ENCODE data around the gene OSBP. TPM values are rescaled to one million over a fixed set of nuclear protein-coding genes. Genes with fewer than 3 reads are reported as not detected.
A peak's percentile ranks its signal among the peaks of the same experiment; 100 is the strongest.
"Not testable (repeated sequence)": the region's sequence is repeated elsewhere in the genome, so short reads cannot be mapped to it uniquely, and the experiment has no call there.

The OSBP gene
- total and polyA plus RNA-seq, 4 donors = 15.0 to 42.4 (median 29.9) TPM

DNA sequence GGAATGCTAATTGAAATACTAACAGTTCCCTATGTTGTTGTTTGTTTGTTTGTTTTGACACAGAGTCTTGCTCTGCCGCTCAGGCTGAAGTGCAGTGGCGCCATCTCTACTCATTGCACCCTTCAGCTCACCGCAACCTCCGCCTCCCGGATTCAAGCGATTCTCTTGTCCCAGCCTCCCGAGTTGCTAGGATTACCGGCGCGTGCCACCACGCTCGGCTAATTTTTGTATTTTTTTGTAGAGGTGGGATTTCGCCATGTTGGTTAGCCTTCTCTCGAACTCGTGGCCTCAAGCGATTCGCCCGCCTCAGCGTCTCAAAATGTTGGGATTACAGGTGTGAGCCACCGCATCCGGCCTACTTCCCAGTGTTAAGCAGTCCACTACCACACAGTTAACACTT, 62.3 kb downstream of the OSBP start:
- H3K4me3 ChIP-seq (ENCODE audit: low read length in 2 of 2) = no peak overlapping the region
- H3K27ac ChIP-seq (ENCODE audit: low read depth in 1 of 2, low read length in 2 of 2) = no peak overlapping the region
- no peaks in the 10 kb centered on the region for H3K4me1 ChIP-seq (ENCODE audit: control insufficient read depth in 1 of 2, insufficient read depth in 2 of 2, low read length in 2 of 2)
- DNase-seq = no peak
- WGBS, 2 donors = 96 to 97% methylated on average over 21 of the region's 21 CpGs
- H3K9me3 ChIP-seq (ENCODE audit: control insufficient read depth, low read length) = no peaks in the 10 kb centered on the region
- H3K27me3 ChIP-seq (ENCODE audit: control insufficient read depth in 1 of 2, insufficient read depth in 2 of 2, low read length in 1 of 2) = no peaks in the 10 kb centered on the region
- ATAC-seq (ENCODE audit: low FRiP score) = no peak
- no peaks in the 10 kb centered on the region for H3K36me3 ChIP-seq (ENCODE audit: control insufficient read depth in 1 of 2, insufficient read depth in 2 of 2, low read length in 1 of 2)
- intact Hi-C loops (cut with DNase I) = loop anchor here (5.0 to 10.0 kb wide), 3 partner anchors 64 to 204 kb away; partner anchors contain the start of genes STX3 (in 2 of the 2) and OSBP (in 1 of the 2)

DNA sequence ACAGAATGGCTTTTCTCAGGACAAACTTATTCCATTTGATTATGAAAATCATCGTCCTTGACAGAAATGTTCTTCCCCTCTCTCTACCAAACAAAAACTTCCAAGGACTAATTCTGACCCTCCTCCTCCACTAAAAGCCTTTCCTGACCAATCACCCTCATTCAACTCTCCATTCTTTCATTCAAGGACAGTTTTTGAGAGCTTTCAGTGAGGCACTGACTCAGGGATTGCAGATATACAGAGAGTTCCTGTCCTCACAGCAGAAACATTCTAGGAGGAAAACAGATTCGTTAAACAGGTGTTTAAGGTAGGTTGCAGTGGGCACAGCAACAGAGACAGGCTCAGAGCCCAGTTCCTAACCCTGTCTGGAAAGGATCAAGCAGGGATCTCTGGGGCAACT, 62.7 kb downstream of the OSBP start:
- intact Hi-C loops (cut with DNase I) = loop anchor here (5.0 to 10.0 kb wide), 3 partner anchors 64 to 204 kb away; partner anchors contain the start of genes STX3 (in 2 of the 2) and OSBP (in 1 of the 2)
- no peaks in the 10 kb centered on the region for H3K4me1 ChIP-seq (ENCODE audit: control insufficient read depth in 1 of 2, insufficient read depth in 2 of 2, low read length in 2 of 2)
- no peaks in the 10 kb centered on the region for H3K9me3 ChIP-seq (ENCODE audit: control insufficient read depth, low read length)
- H3K4me3 ChIP-seq (ENCODE audit: low read length in 2 of 2) = no peak overlapping the region
- H3K27me3 ChIP-seq (ENCODE audit: control insufficient read depth in 1 of 2, insufficient read depth in 2 of 2, low read length in 1 of 2) = no peaks in the 10 kb centered on the region
- no peaks in the 10 kb centered on the region for H3K36me3 ChIP-seq (ENCODE audit: control insufficient read depth in 1 of 2, insufficient read depth in 2 of 2, low read length in 1 of 2)
- H3K27ac ChIP-seq (ENCODE audit: low read depth in 1 of 2, low read length in 2 of 2) = no peak overlapping the region
- no peak for DNase-seq
- no peak for ATAC-seq (ENCODE audit: low FRiP score)
- WGBS, 2 donors = 61 to 63% methylated on average over 2 of the region's 2 CpGs

GRCh38 chr11:59551659-59552521, 63.7 kb downstream of the OSBP start:
- DNase-seq = no peak
- peak overlapping the region in 1 of 2 donors; percentile 66 for H3K27ac ChIP-seq (ENCODE audit: low read depth in 1 of 2, low read length in 2 of 2)
- ATAC-seq (ENCODE audit: low FRiP score) = peak; percentile 83
- WGBS, 2 donors = 8 to 11% methylated on average over 29 to 30 of the region's 30 CpGs
- H3K4me1 ChIP-seq (ENCODE audit: control insufficient read depth in 1 of 2, insufficient read depth in 2 of 2, low read length in 2 of 2) = no peaks in the 10 kb centered on the region
- no peaks in the 10 kb centered on the region for H3K9me3 ChIP-seq (ENCODE audit: control insufficient read depth, low read length)
- H3K27me3 ChIP-seq (ENCODE audit: control insufficient read depth in 1 of 2, insufficient read depth in 2 of 2, low read length in 1 of 2) = no peaks in the 10 kb centered on the region
- peak overlapping the region; percentile 83 to 93 for H3K4me3 ChIP-seq (ENCODE audit: low read length in 2 of 2)
- H3K36me3 ChIP-seq (ENCODE audit: control insufficient read depth in 1 of 2, insufficient read depth in 2 of 2, low read length in 1 of 2) = no peaks in the 10 kb centered on the region
- intact Hi-C loops (cut with DNase I) = loop anchor here (1.0 to 10.0 kb wide), 4 partner anchors 8 to 205 kb away; partner anchors contain the start of genes STX3 (in 2 of the 2) and OSBP (in 1 of the 2)

DNA sequence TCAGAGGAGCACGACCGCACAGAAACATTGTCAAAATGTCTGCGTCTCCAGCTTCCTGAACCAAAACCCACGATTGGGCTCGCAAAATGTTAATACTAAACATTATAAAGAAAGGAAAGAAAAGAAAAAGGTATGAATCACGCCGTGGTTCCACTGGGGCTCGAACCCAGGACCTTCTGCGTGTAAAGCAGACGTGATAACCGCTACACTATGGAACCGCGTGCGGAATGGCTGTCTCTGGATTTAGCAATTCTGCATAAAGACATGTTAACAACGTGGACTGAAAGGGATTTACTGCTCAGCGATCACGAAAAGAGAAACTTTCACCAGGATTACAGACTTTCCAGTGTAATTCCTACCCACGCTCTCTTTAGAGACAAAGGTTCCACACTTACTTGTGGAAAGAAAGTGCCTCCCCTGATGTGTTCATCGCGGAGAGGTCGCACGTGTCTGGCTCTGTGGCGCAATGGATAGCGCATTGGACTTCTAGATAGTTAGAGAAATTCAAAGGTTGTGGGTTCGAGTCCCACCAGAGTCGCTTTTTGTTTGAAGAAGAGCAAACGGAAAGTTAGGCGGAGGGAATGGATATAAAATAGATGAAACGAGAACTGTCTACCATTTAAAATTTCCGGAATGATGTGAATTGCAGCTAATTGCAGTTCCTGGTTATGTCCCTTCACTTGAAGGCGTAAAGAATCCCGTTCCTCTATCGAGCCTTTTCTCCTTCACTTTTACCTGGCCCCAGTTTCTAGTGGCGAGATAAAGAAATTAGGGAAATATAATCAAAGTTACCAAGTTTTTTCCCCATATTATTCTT, 64.5 kb downstream of the OSBP start:
- no peaks in the 10 kb centered on the region for H3K9me3 ChIP-seq (ENCODE audit: control insufficient read depth, low read length)
- H3K36me3 ChIP-seq (ENCODE audit: control insufficient read depth in 1 of 2, insufficient read depth in 2 of 2, low read length in 1 of 2) = no peaks in the 10 kb centered on the region
- 0 to 1% methylated on average over 34 of the region's 34 CpGs for WGBS, 2 donors
- ATAC-seq (ENCODE audit: low FRiP score) (peak; percentile 93), DNase-seq (peak; percentile 84 to 90)
- H3K27ac ChIP-seq (ENCODE audit: low read depth in 1 of 2, low read length in 2 of 2) = peak overlapping the region in 1 of 2 donors; percentile 77
- no peaks in the 10 kb centered on the region for H3K27me3 ChIP-seq (ENCODE audit: control insufficient read depth in 1 of 2, insufficient read depth in 2 of 2, low read length in 1 of 2)
- H3K4me3 ChIP-seq (ENCODE audit: low read length in 2 of 2) = peak overlapping the region; percentile 83 to 93
- intact Hi-C loops (cut with DNase I) = loop anchor here (1.0 to 10.0 kb wide), 4 partner anchors 9 to 206 kb away; partner anchors contain the start of genes STX3 (in 2 of the 2) and OSBP (in 1 of the 2)
- H3K4me1 ChIP-seq (ENCODE audit: control insufficient read depth in 1 of 2, insufficient read depth in 2 of 2, low read length in 2 of 2) = no peaks in the 10 kb centered on the region

GRCh38 chr11:59550368-59550841, 65.2 kb downstream of the OSBP start:
- no peaks in the 10 kb centered on the region for H3K36me3 ChIP-seq (ENCODE audit: control insufficient read depth in 1 of 2, insufficient read depth in 2 of 2, low read length in 1 of 2)
- no peaks in the 10 kb centered on the region for H3K9me3 ChIP-seq (ENCODE audit: control insufficient read depth, low read length)
- intact Hi-C loops (cut with DNase I) = loop anchor here (5.0 to 10.0 kb wide), 3 partner anchors 67 to 207 kb away; partner anchors contain the start of genes STX3 (in 2 of the 2) and OSBP (in 1 of the 2)
- peak overlapping the region; percentile 83 to 93 for H3K4me3 ChIP-seq (ENCODE audit: low read length in 2 of 2)
- DNase-seq = peak; percentile 81 to 91
- H3K4me1 ChIP-seq (ENCODE audit: control insufficient read depth in 1 of 2, insufficient read depth in 2 of 2, low read length in 2 of 2) = no peaks in the 10 kb centered on the region
- no peaks in the 10 kb centered on the region for H3K27me3 ChIP-seq (ENCODE audit: control insufficient read depth in 1 of 2, insufficient read depth in 2 of 2, low read length in 1 of 2)
- WGBS, 2 donors = 0% methylated on average over 31 of the region's 31 CpGs
- ATAC-seq (ENCODE audit: low FRiP score) = peak; percentile 91
- H3K27ac ChIP-seq (ENCODE audit: low read depth in 1 of 2, low read length in 2 of 2) = peak overlapping the region in 1 of 2 donors; percentile 77

DNA sequence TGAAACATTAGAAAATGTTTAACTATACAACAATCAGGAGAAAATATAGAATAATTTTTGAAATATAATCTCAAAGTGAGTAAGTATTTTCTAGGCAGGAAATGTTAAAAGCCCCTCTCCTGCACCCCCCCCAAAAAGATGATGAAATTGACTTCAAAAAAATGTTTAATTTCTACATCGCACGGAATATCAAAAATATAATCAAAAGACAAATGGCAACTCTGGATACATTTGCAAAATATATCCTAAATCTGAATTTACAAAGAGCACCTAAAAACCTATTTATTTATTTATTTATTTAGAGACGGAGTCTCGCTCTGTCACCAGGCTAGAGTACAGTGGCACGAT, 67.3 kb downstream of the OSBP start:
- Histone ChIP-seq H3K27me3 (ENCODE audit: control insufficient read depth in 1 of 2, insufficient read depth in 2 of 2, low read length in 1 of 2) (no peaks in the 10 kb centered on the region), H3K36me3 (ENCODE audit: control insufficient read depth in 1 of 2, insufficient read depth in 2 of 2, low read length in 1 of 2) (no peaks in the 10 kb centered on the region), H3K4me3 (ENCODE audit: low read length in 2 of 2) (no peak overlapping the region), H3K4me1 (ENCODE audit: control insufficient read depth in 1 of 2, insufficient read depth in 2 of 2, low read length in 2 of 2) (no peaks in the 10 kb centered on the region), H3K27ac (ENCODE audit: low read depth in 1 of 2, low read length in 2 of 2) (no peak overlapping the region), H3K9me3 (ENCODE audit: control insufficient read depth, low read length) (no peaks in the 10 kb centered on the region)
- DNase-seq (no peak), ATAC-seq (ENCODE audit: low FRiP score) (no peak)
- intact Hi-C loops (cut with DNase I) = no loop called here
- 95 to 100% methylated on average over 5 of the region's 5 CpGs for WGBS, 2 donors

DNA sequence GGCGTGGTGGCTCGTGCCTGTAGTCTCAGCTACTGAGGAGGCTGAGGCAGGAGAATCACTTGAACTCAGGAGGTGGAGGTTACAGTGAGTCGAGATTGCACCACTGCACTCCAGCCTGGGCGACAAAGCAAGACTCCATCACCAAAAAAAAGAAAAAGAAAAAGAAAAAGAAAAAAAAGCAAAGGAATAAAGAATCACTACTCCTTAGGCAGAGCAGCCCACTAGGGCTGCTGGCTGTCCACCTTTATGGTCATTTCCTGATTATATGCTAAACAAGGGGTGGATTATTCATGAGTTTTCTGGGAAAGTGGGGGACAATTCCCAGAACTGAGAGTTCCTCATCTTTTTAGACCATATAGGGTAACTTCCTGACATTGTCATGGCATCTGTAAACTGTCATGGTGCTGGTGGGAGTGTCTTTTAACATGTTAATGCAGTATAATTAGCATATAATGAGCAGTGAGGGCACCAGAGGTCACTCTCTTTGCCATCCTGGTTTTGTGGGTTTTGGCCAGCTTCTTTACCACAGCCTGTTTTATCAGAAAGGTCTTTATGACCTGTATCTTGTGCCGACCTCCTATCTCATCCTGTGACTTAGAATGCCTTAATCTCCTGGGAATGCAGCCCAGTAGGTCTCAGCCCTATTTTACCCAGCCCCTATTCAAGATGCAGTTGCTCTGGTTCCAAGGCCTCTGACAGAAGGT, 67.8 kb downstream of the OSBP start:
- ATAC-seq (ENCODE audit: low FRiP score); H3K27ac ChIP-seq (ENCODE audit: low read depth in 1 of 2, low read length in 2 of 2); intact Hi-C loops (cut with DNase I); H3K4me3 ChIP-seq (ENCODE audit: low read length in 2 of 2); H3K36me3 ChIP-seq (ENCODE audit: control insufficient read depth in 1 of 2, insufficient read depth in 2 of 2, low read length in 1 of 2); H3K9me3 ChIP-seq (ENCODE audit: control insufficient read depth, low read length); H3K27me3 ChIP-seq (ENCODE audit: control insufficient read depth in 1 of 2, insufficient read depth in 2 of 2, low read length in 1 of 2); H3K4me1 ChIP-seq (ENCODE audit: control insufficient read depth in 1 of 2, insufficient read depth in 2 of 2, low read length in 2 of 2); DNase-seq: not testable (repeated sequence)
- 82 to 83% methylated on average over 5 of the region's 5 CpGs for WGBS, 2 donors

Data from aorta (tissue), 5 donors.